Spleen (tissue), 3 donors: ENCODE measurements around the gene RSPH9.

Experiments used
- POLR2A ChIP-seq, 3 donors: fragments of 450-650 bp; IDR thresholded peaks; one replicate each; pipeline ENCODE4 v1.5.1; 2017; ENCODE audit warnings: antibody characterized with exemption in 3 of 3, mild to moderate bottlenecking in 1 of 3
- POLR2AphosphoS5 ChIP-seq, 3 donors: sonication (generic); formaldehyde crosslinking; IDR thresholded peaks; one replicate each; pipeline ENCODE4 v1.5.1; 2017; ENCODE audit warnings: antibody characterized with exemption in 3 of 3

GRCh38 chr6:43697421-43697820 is 52.6 kb downstream of the RSPH9 start:
- TF ChIP-seq POLR2A (IDR thresholded peaks at IDR 0.05) (no peak), POLR2AphosphoS5 (IDR thresholded peaks at IDR 0.05) (no peak)
